BLaER1 treated with 17β-estradiol and CSF1 and Interleukin-3, amounts not matched to agents 10 nM and 100 nM (cell line): ENCODE measurements around the gene RAP2B.
"Not testable (repeated sequence)": the region's sequence is repeated elsewhere in the genome, so short reads cannot be mapped to it uniquely, and the experiment has no call there.

Experiments used
- H3K27ac ChIP-seq, 11 experiments: shearing (Covaris generic); formaldehyde crosslinking; 2 replicates each; pipeline ENCODE4 v1.8.1; 2022
- H3K27me3 ChIP-seq, 11 experiments: shearing (Covaris generic); formaldehyde crosslinking; 2 replicates each; pipeline ENCODE4 v1.8.1; 2022
- H3K36me3 ChIP-seq, 11 experiments: shearing (Covaris generic); formaldehyde crosslinking; 2 replicates each; pipeline ENCODE4 v1.8.1; 2022
- H3K4me1 ChIP-seq, 10 experiments: shearing (Covaris generic); formaldehyde crosslinking; 2 replicates each; pipeline ENCODE4 v1.8.1; 2022
- H3K4me2 ChIP-seq, 11 experiments: shearing (Covaris generic); formaldehyde crosslinking; 2 replicates each; pipeline ENCODE4 v1.8.1; 2022
- H3K4me3 ChIP-seq, 10 experiments: shearing (Covaris generic); formaldehyde crosslinking; 2 replicates each; pipeline ENCODE4 v1.8.1; 2022
- H3K9ac ChIP-seq, 11 experiments: shearing (Covaris generic); formaldehyde crosslinking; 2 replicates each; pipeline ENCODE4 v1.8.1; 2022
- H3K9me3 ChIP-seq, 11 experiments: shearing (Covaris generic); formaldehyde crosslinking; replicated peaks in 1 of 11; 2 replicates each; pipeline ENCODE4 v1.8.1; 2022
- H4K20me1 ChIP-seq, 11 experiments: shearing (Covaris generic); formaldehyde crosslinking; 2 replicates each; pipeline ENCODE4 v1.8.1; 2022
- Cebpa-rat ChIP-seq, 11 experiments: shearing (Covaris generic); IDR thresholded peaks; 2 replicates each; pipeline ENCODE4 v1.8.1; 2022

RAP2B gene

GRCh38 chr3:153138276-153139210 lies 23.5 kb upstream of the RAP2B start:
- Histone ChIP-seq H3K27ac (peak overlapping the region in 5 of 11 experiments; percentile 12 to 82 (median 76); a peak in 10 of 22 replicates), H3K9me3 (no peaks in the 10 kb centered on the region), H4K20me1 (no peaks in the 10 kb centered on the region), H3K4me2 (peak overlapping the region in 5 of 11 experiments; percentile 22 to 90 (median 81); a peak in 9 of 22 replicates), H3K4me3 (no peak overlapping the region), H3K36me3 (no peaks in the 10 kb centered on the region), H3K9ac (peak overlapping the region in 3 of 11 experiments; percentile 48 to 60 (median 53); a peak in 4 of 22 replicates), H3K27me3 (no peaks in the 10 kb centered on the region), H3K4me1 (peaks cover 0 to 93% (median 19%) of the 10 kb centered on the region in 10 experiments; a peak in 13 of 20 replicates)
- no peak for TF ChIP-seq Cebpa-rat (IDR thresholded peaks at IDR 0.05)

GRCh38 chr3:153142961-153143360 lies 19.1 kb upstream of the RAP2B start:
- Histone ChIP-seq H3K27ac (no peak overlapping the region), H3K9me3 (0 out of 22 replicates have a peak, but pooled peaks cover 0 to 5% (median 0%) of the 10 kb centered on the region in 11 experiments), H3K4me1 (peaks cover 0 to 95% (median 30%) of the 10 kb centered on the region in 10 experiments; a peak in 13 of 20 replicates), H4K20me1 (no peaks in the 10 kb centered on the region), H3K4me2 (peak overlapping the region in 3 of 11 experiments; percentile 77 to 90 (median 87); a peak in 6 of 22 replicates), H3K9ac (no peak overlapping the region), H3K27me3 (no peaks in the 10 kb centered on the region), H3K4me3 (no peak overlapping the region), H3K36me3 (no peaks in the 10 kb centered on the region)
- no peak for TF ChIP-seq Cebpa-rat (IDR thresholded peaks at IDR 0.05)

DNA sequence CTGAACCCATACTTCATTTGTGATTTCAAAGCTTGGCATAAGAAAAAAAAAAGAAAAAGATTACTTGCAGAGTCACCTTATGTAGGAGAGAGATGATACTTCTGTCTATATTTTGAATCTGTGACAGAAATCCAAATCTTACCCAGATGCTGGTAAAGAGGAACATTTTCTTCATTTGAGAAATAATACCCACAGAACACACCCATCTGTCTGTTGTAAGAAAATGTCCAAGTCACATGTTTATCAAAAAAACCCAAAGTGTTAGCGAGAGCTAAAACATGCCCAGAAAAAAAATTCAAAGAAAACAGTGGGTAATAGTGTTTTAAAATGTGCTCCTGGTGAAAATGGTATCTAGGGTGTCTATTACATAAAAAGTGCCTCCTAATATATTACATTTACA lies 18.0 kb upstream of the RAP2B start:
- H3K9ac ChIP-seq, result peak overlapping the region in 3 of 11 experiments; percentile 20 to 70 (median 59); a peak in 5 of 22 replicates
- no peaks in the 10 kb centered on the region for H4K20me1 ChIP-seq
- H3K4me1 ChIP-seq, result peaks cover 0 to 84% (median 25%) of the 10 kb centered on the region in 10 experiments; a peak in 13 of 20 replicates
- TF ChIP-seq Cebpa-rat (IDR thresholded peaks at IDR 0.05), result no peak
- peak overlapping the region in 5 of 11 experiments; percentile 30 to 90 (median 77); a peak in 10 of 22 replicates for H3K4me2 ChIP-seq
- no peaks in the 10 kb centered on the region for H3K27me3 ChIP-seq
- peak overlapping the region in 4 of 11 experiments; percentile 61 to 75 (median 66); a peak in 6 of 22 replicates for H3K27ac ChIP-seq
- peaks cover 0 to 14% (median 0%) of the 10 kb centered on the region in 11 experiments; a peak in 5 of 22 replicates for H3K9me3 ChIP-seq
- H3K4me3 ChIP-seq, result no peak overlapping the region; a peak in 1 of 20 replicates
- no peaks in the 10 kb centered on the region for H3K36me3 ChIP-seq

GRCh38 chr3:153144779-153145178 lies 17.2 kb upstream of the RAP2B start:
- Histone ChIP-seq H3K9me3 (peaks cover 0 to 14% (median 0%) of the 10 kb centered on the region in 11 experiments; a peak in 5 of 22 replicates), H3K4me3 (no peak overlapping the region), H3K4me1 (peaks cover 0 to 84% (median 22%) of the 10 kb centered on the region in 10 experiments; a peak in 13 of 20 replicates), H3K36me3 (no peaks in the 10 kb centered on the region), H4K20me1 (no peaks in the 10 kb centered on the region), H3K4me2 (peak overlapping the region in 7 of 11 experiments; percentile 8 to 90 (median 60); a peak in 12 of 22 replicates), H3K27me3 (no peaks in the 10 kb centered on the region), H3K9ac (peak overlapping the region in 4 of 11 experiments; percentile 20 to 70 (median 46); a peak in 6 of 22 replicates), H3K27ac (peak overlapping the region in 5 of 11 experiments; percentile 49 to 75 (median 63); a peak in 8 of 22 replicates)
- no peak for TF ChIP-seq Cebpa-rat (IDR thresholded peaks at IDR 0.05)

DNA sequence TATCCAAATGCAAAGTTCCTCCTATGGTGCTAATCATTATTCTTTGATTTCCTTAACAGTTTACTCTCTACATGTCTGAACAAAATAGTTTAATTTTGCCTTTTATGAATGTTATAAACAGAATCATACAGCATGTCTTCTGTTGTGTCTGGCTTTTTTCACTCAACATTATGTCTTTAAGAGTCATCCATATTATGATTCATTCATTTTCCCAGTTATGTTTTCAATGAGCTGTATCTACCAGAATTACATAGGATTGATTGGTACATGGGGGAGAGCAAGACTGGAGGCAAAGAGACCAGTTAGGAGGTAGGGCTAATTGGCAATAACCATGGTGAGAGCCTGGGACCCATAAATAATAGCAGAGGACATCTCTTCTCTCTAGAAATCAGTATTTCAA lies 16.6 kb upstream of the RAP2B start:
- peak overlapping the region in 2 of 11 experiments; percentile 32 to 59; a peak in 3 of 22 replicates for H3K9ac ChIP-seq
- TF ChIP-seq Cebpa-rat (IDR thresholded peaks at IDR 0.05), result no peak
- peaks cover 0 to 14% (median 0%) of the 10 kb centered on the region in 11 experiments; a peak in 5 of 22 replicates for H3K9me3 ChIP-seq
- H3K36me3 ChIP-seq, result no peaks in the 10 kb centered on the region
- no peaks in the 10 kb centered on the region for H3K27me3 ChIP-seq
- H3K4me3 ChIP-seq, result no peak overlapping the region
- H3K27ac ChIP-seq, result peak overlapping the region in 5 of 11 experiments; percentile 49 to 75 (median 63); a peak in 8 of 22 replicates
- H3K4me2 ChIP-seq, result peak overlapping the region in 6 of 11 experiments; percentile 30 to 90 (median 68); a peak in 11 of 22 replicates
- peaks cover 0 to 84% (median 18%) of the 10 kb centered on the region in 10 experiments; a peak in 13 of 20 replicates for H3K4me1 ChIP-seq
- no peaks in the 10 kb centered on the region for H4K20me1 ChIP-seq

DNA sequence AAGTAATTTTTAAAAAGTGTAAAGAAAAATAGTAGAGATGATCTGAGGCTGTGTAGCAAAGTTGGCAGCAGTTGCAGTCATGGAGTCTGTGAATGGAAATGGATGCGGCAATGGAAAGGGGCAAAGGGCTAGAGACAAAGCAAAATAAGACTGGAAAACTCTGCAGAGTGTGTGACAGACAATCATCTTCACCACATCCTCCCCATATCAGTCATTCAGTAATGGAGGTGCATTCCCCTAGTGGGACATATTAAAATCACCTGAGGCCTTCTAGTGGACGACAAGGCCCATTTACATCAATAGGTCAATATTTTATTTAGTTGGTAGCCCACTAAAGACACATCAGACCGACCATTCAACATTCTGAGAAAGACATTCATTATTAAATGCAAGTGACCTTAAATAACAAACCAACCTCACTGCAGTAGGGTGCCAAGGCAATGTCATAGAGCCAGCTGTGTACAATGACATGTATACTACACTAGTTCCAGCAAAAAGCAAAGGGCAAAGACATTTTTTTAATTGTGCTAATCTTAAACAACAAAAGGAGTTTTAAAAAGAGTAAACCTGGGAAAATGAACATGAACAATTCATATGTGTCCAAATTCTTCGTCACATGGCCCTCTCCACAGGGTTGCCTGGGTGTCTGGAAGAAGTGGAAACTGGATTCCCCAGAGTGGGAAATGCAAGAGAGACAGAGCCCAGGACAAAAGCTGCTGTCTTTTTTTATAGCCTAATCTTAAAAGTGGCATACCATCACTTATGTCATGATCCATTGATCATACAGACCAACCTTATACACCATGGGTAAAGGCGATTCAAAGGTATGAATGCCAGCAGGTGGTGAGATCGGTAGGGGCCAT lies 15.6 kb upstream of the RAP2B start:
- H4K20me1 ChIP-seq, result no peaks in the 10 kb centered on the region
- H3K36me3 ChIP-seq, result no peaks in the 10 kb centered on the region
- no peak overlapping the region for H3K4me3 ChIP-seq
- no peaks in the 10 kb centered on the region for H3K27me3 ChIP-seq
- H3K27ac ChIP-seq, result peak overlapping the region in 1 of 11 experiments; percentile 60; a peak in 1 of 22 replicates
- H3K9me3 ChIP-seq, result peaks cover 0 to 14% (median 0%) of the 10 kb centered on the region in 11 experiments; a peak in 5 of 22 replicates
- peaks cover 0 to 84% (median 12%) of the 10 kb centered on the region in 10 experiments; a peak in 13 of 20 replicates for H3K4me1 ChIP-seq
- TF ChIP-seq Cebpa-rat (IDR thresholded peaks at IDR 0.05), result no peak
- no peak overlapping the region for H3K9ac ChIP-seq
- H3K4me2 ChIP-seq, result peak overlapping the region in 3 of 11 experiments; percentile 77 to 90 (median 87); a peak in 5 of 22 replicates

- Histone ChIP-seq H3K36me3 (no peaks in the 10 kb centered on the region), H3K4me2 (peak overlapping the region in 4 of 11 experiments; percentile 23 to 74 (median 64); a peak in 6 of 22 replicates), H3K4me1 (peaks cover 0 to 44% (median 0%) of the 10 kb centered on the region in 10 experiments; a peak in 7 of 20 replicates), H3K27ac (peak overlapping the region in 1 of 11 experiments; percentile 20; a peak in 2 of 22 replicates), H4K20me1 (no peaks in the 10 kb centered on the region), H3K9me3 (peaks cover 0 to 14% (median 0%) of the 10 kb centered on the region in 11 experiments; a peak in 5 of 22 replicates), H3K27me3 (no peaks in the 10 kb centered on the region), H3K9ac (no peak overlapping the region), H3K4me3 (no peak overlapping the region)
- no peak for TF ChIP-seq Cebpa-rat (IDR thresholded peaks at IDR 0.05)
Measured at GRCh38 chr3:153150991-153151390, 11.0 kb upstream of the RAP2B start.

GRCh38 chr3:153155786-153156185 lies 6.2 kb upstream of the RAP2B start:
- not testable (repeated sequence) for H4K20me1 ChIP-seq, H3K9me3 ChIP-seq, H3K4me3 ChIP-seq, H3K4me2 ChIP-seq, H3K9ac ChIP-seq, H3K27ac ChIP-seq, H3K27me3 ChIP-seq, H3K36me3 ChIP-seq
- H3K4me1 ChIP-seq, result peaks cover 0 to 25% (median 9%) of the 10 kb centered on the region in 10 experiments; a peak in 17 of 20 replicates
